ENCODE data around the gene GIMD1. TPM values are rescaled to one million over a fixed set of nuclear protein-coding genes. Genes with fewer than 3 reads are reported as not detected.

GIMD1 gene
- total RNA-seq, 1 donor from 2014 or later, result not detected

GRCh38 chr4:106369456-106370060, 980 bp upstream of the GIMD1 start:
- Mint-ChIP-seq H3K4me1 (ENCODE audit: low read depth) (no peaks in the 10 kb centered on the region), H3K4me3 (no peak overlapping the region), H3K36me3 (ENCODE audit: low read depth) (no peaks in the 10 kb centered on the region), H3K27ac (no peak overlapping the region), H3K27me3 (ENCODE audit: insufficient read depth) (peaks cover 16% of the 10 kb centered on the region), H3K9me3 (no peaks in the 10 kb centered on the region)
- intact Hi-C loops (cut with micrococcal nuclease), result loop anchor here (1.0 to 2.0 kb wide), 3 partner anchors 133 to 813 kb away; no protein-coding TSS in a partner anchor
- no peak for DNase-seq (ENCODE audit: low spot score)

GRCh38 chr4:106367072-106367471, 1.5 kb downstream of the GIMD1 start:
- peaks cover 18% of the 10 kb centered on the region for H3K27me3 Mint-ChIP-seq (ENCODE audit: insufficient read depth)
- intact Hi-C loops (cut with micrococcal nuclease), result no loop called here
- H3K9me3 Mint-ChIP-seq, result no peaks in the 10 kb centered on the region
- DNase-seq (ENCODE audit: low spot score), result no peak
- no peak overlapping the region for H3K4me3 Mint-ChIP-seq
- no peak overlapping the region for H3K27ac Mint-ChIP-seq
- no peaks in the 10 kb centered on the region for H3K4me1 Mint-ChIP-seq (ENCODE audit: low read depth)
- H3K36me3 Mint-ChIP-seq (ENCODE audit: low read depth), result no peaks in the 10 kb centered on the region

GRCh38 chr4:106366026-106366425, 2.6 kb downstream of the GIMD1 start:
- no peak for DNase-seq (ENCODE audit: low spot score)
- H3K27me3 Mint-ChIP-seq (ENCODE audit: insufficient read depth), result peaks cover 15% of the 10 kb centered on the region
- H3K9me3 Mint-ChIP-seq, result no peaks in the 10 kb centered on the region
- intact Hi-C loops (cut with micrococcal nuclease), result no loop called here
- H3K4me1 Mint-ChIP-seq (ENCODE audit: low read depth), result no peaks in the 10 kb centered on the region
- H3K36me3 Mint-ChIP-seq (ENCODE audit: low read depth), result no peaks in the 10 kb centered on the region
- no peak overlapping the region for H3K4me3 Mint-ChIP-seq
- no peak overlapping the region for H3K27ac Mint-ChIP-seq

- H3K36me3 Mint-ChIP-seq (ENCODE audit: low read depth), result no peaks in the 10 kb centered on the region
- intact Hi-C loops (cut with micrococcal nuclease), result no loop called here
- peaks cover 15% of the 10 kb centered on the region for H3K27me3 Mint-ChIP-seq (ENCODE audit: insufficient read depth)
- H3K4me3 Mint-ChIP-seq, result no peak overlapping the region
- H3K4me1 Mint-ChIP-seq (ENCODE audit: low read depth), result no peaks in the 10 kb centered on the region
- H3K9me3 Mint-ChIP-seq, result no peaks in the 10 kb centered on the region
- H3K27ac Mint-ChIP-seq, result no peak overlapping the region
- no peak for DNase-seq (ENCODE audit: low spot score)
Observed at GRCh38 chr4:106365613-106366012, 3.0 kb downstream of the GIMD1 start.

- Mint-ChIP-seq H3K27ac (no peak overlapping the region), H3K4me1 (ENCODE audit: low read depth) (no peaks in the 10 kb centered on the region), H3K4me3 (no peak overlapping the region), H3K27me3 (ENCODE audit: insufficient read depth) (peaks cover 10% of the 10 kb centered on the region), H3K36me3 (ENCODE audit: low read depth) (no peaks in the 10 kb centered on the region), H3K9me3 (no peaks in the 10 kb centered on the region)
- no peak for DNase-seq (ENCODE audit: low spot score)
- intact Hi-C loops (cut with micrococcal nuclease), result no loop called here
Observed at GRCh38 chr4:106364282-106364681, 4.3 kb downstream of the GIMD1 start.

- Mint-ChIP-seq H3K36me3 (ENCODE audit: low read depth) (no peaks in the 10 kb centered on the region), H3K4me3 (no peak overlapping the region), H3K9me3 (no peaks in the 10 kb centered on the region), H3K4me1 (ENCODE audit: low read depth) (no peaks in the 10 kb centered on the region), H3K27ac (no peak overlapping the region), H3K27me3 (ENCODE audit: insufficient read depth) (peaks cover 6% of the 10 kb centered on the region)
- intact Hi-C loops (cut with micrococcal nuclease), result no loop called here
- DNase-seq (ENCODE audit: low spot score), result no peak
Observed at GRCh38 chr4:106362086-106362825, 6.3 kb downstream of the GIMD1 start.

GRCh38 chr4:106358899-106359298, 9.7 kb downstream of the GIMD1 start:
- Mint-ChIP-seq H3K36me3 (ENCODE audit: low read depth) (no peaks in the 10 kb centered on the region), H3K4me1 (ENCODE audit: low read depth) (no peaks in the 10 kb centered on the region), H3K4me3 (no peak overlapping the region), H3K27me3 (ENCODE audit: insufficient read depth) (peaks cover 6% of the 10 kb centered on the region), H3K9me3 (no peaks in the 10 kb centered on the region), H3K27ac (no peak overlapping the region)
- DNase-seq (ENCODE audit: low spot score), result no peak
- intact Hi-C loops (cut with micrococcal nuclease), result no loop called here

- H3K4me3 Mint-ChIP-seq, result no peak overlapping the region
Observed at GRCh38 chr4:106355193-106355592, 13.4 kb downstream of the GIMD1 start.

GRCh38 chr4:106353786-106354185, 14.8 kb downstream of the GIMD1 start:
- peaks cover 12% of the 10 kb centered on the region for H3K36me3 Mint-ChIP-seq (ENCODE audit: low read depth)
- DNase-seq (ENCODE audit: low spot score), result no peak

More at GRCh38 chr4:106355193-106355592, 13.4 kb downstream of the GIMD1 start:
- Mint-ChIP-seq H3K36me3 (ENCODE audit: low read depth) (peaks cover 5% of the 10 kb centered on the region), H3K27ac (no peak overlapping the region), H3K27me3 (ENCODE audit: insufficient read depth) (no peaks in the 10 kb centered on the region), H3K9me3 (no peaks in the 10 kb centered on the region), H3K4me1 (ENCODE audit: low read depth) (no peaks in the 10 kb centered on the region)
- intact Hi-C loops (cut with micrococcal nuclease), result no loop called here
- no peak for DNase-seq (ENCODE audit: low spot score)

GRCh38 chr4:106351016-106351415, 17.6 kb downstream of the GIMD1 start:
- no peak overlapping the region for H3K27ac Mint-ChIP-seq
- intact Hi-C loops (cut with micrococcal nuclease), result no loop called here
- H3K4me3 Mint-ChIP-seq, result no peak overlapping the region
- H3K36me3 Mint-ChIP-seq (ENCODE audit: low read depth), result peaks cover 22% of the 10 kb centered on the region
- H3K9me3 Mint-ChIP-seq, result no peaks in the 10 kb centered on the region
- H3K4me1 Mint-ChIP-seq (ENCODE audit: low read depth), result no peaks in the 10 kb centered on the region
- DNase-seq (ENCODE audit: low spot score), result no peak
- no peaks in the 10 kb centered on the region for H3K27me3 Mint-ChIP-seq (ENCODE audit: insufficient read depth)

More at GRCh38 chr4:106353786-106354185, 14.8 kb downstream of the GIMD1 start:
- no peaks in the 10 kb centered on the region for H3K9me3 Mint-ChIP-seq
- no peak overlapping the region for H3K27ac Mint-ChIP-seq
- intact Hi-C loops (cut with micrococcal nuclease), result no loop called here
- H3K4me1 Mint-ChIP-seq (ENCODE audit: low read depth), result no peaks in the 10 kb centered on the region
- no peaks in the 10 kb centered on the region for H3K27me3 Mint-ChIP-seq (ENCODE audit: insufficient read depth)
- H3K4me3 Mint-ChIP-seq, result no peak overlapping the region

- Mint-ChIP-seq H3K27me3 (ENCODE audit: insufficient read depth) (no peaks in the 10 kb centered on the region), H3K4me3 (no peak overlapping the region), H3K9me3 (no peaks in the 10 kb centered on the region), H3K27ac (no peak overlapping the region), H3K4me1 (ENCODE audit: low read depth) (no peaks in the 10 kb centered on the region), H3K36me3 (ENCODE audit: low read depth) (peaks cover 29% of the 10 kb centered on the region)
- no peak for DNase-seq (ENCODE audit: low spot score)
- intact Hi-C loops (cut with micrococcal nuclease), result no loop called here
Observed at GRCh38 chr4:106347167-106347566, 21.4 kb downstream of the GIMD1 start.

GRCh38 chr4:106344647-106344970, 24.0 kb downstream of the GIMD1 start:
- no peak overlapping the region for H3K4me3 Mint-ChIP-seq
- no peak overlapping the region for H3K27ac Mint-ChIP-seq
- peaks cover 39% of the 10 kb centered on the region for H3K36me3 Mint-ChIP-seq (ENCODE audit: low read depth)
- no peaks in the 10 kb centered on the region for H3K27me3 Mint-ChIP-seq (ENCODE audit: insufficient read depth)
- H3K4me1 Mint-ChIP-seq (ENCODE audit: low read depth), result peaks cover 16% of the 10 kb centered on the region
- intact Hi-C loops (cut with micrococcal nuclease), result no loop called here
- no peak for DNase-seq (ENCODE audit: low spot score)
- no peaks in the 10 kb centered on the region for H3K9me3 Mint-ChIP-seq

- Mint-ChIP-seq H3K4me3 (no peak overlapping the region), H3K27ac (no peak overlapping the region), H3K9me3 (no peaks in the 10 kb centered on the region), H3K27me3 (ENCODE audit: insufficient read depth) (no peaks in the 10 kb centered on the region), H3K4me1 (ENCODE audit: low read depth) (peaks cover 16% of the 10 kb centered on the region), H3K36me3 (ENCODE audit: low read depth) (peaks cover 40% of the 10 kb centered on the region)
- DNase-seq (ENCODE audit: low spot score), result no peak
- intact Hi-C loops (cut with micrococcal nuclease), result no loop called here
Observed at GRCh38 chr4:106343865-106344646, 24.5 kb downstream of the GIMD1 start.
